ENCODE data around the gene C2orf68.

C2orf68 gene

DNA sequence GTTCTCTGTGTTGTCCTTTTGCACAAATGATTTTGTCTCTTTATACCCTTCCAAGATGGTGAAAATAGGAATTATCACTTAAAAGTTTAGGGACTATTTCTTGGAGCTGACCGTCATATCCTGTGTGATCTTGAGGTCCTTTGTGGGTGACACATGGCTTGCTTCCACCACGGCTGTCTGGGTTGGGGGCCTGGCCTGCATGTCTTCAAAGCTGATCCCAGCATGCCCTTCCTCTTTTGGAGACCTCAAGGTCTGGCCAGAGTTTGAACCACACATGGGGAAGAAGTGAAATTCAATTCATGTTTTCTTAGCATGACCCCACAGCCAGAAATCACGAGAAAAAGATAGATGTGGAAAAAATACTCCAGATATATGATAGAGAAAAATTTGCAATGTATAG, 42.1 kb upstream of the C2orf68 start:
- no peaks in the 10 kb centered on the region for H3K27me3 ChIP-seq (ENCODE audit: control insufficient read depth, low read length)
- no peak overlapping the region for H3K27ac ChIP-seq (ENCODE audit: low read depth, low read length)
- no peaks in the 10 kb centered on the region for H3K79me2 ChIP-seq (ENCODE audit: control insufficient read depth, low read length)
- no peak overlapping the region for H3K4me3 ChIP-seq (ENCODE audit: low read length)
- no peaks in the 10 kb centered on the region for H3K9me3 ChIP-seq (ENCODE audit: control insufficient read depth, insufficient read depth, low read length)
- no peak overlapping the region for H3K4me2 ChIP-seq (ENCODE audit: low read length)
- TF ChIP-seq EZH2phosphoT487 (IDR thresholded peaks at IDR 0.05; ENCODE audit: borderline replicate concordance, low read length) = no peak
- TF ChIP-seq, protein P1, sequence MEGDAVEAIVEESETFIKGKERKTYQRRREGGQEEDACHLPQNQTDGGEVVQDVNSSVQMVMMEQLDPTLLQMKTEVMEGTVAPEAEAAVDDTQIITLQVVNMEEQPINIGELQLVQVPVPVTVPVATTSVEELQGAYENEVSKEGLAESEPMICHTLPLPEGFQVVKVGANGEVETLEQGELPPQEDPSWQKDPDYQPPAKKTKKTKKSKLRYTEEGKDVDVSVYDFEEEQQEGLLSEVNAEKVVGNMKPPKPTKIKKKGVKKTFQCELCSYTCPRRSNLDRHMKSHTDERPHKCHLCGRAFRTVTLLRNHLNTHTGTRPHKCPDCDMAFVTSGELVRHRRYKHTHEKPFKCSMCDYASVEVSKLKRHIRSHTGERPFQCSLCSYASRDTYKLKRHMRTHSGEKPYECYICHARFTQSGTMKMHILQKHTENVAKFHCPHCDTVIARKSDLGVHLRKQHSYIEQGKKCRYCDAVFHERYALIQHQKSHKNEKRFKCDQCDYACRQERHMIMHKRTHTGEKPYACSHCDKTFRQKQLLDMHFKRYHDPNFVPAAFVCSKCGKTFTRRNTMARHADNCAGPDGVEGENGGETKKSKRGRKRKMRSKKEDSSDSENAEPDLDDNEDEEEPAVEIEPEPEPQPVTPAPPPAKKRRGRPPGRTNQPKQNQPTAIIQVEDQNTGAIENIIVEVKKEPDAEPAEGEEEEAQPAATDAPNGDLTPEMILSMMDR (IDR thresholded peaks at IDR 0.05; ENCODE audit: low read depth, low read length, poor library complexity, severe bottlenecking) = no peak
- H3K4me1 ChIP-seq (ENCODE audit: control insufficient read depth, low read length) = no peaks in the 10 kb centered on the region
- H3F3A ChIP-seq (ENCODE audit: control insufficient read depth, insufficient read depth) = no peaks in the 10 kb centered on the region
- H3K9me2 ChIP-seq (replicated peaks; ENCODE audit: control insufficient read depth, low read length) = no peaks in the 10 kb centered on the region
- no peaks in the 10 kb centered on the region for H4K20me1 ChIP-seq (ENCODE audit: control insufficient read depth, insufficient read depth, low read depth, low read length)
- H3K36me3 ChIP-seq (ENCODE audit: control insufficient read depth, low read length) = peaks cover 44% of the 10 kb centered on the region

DNA sequence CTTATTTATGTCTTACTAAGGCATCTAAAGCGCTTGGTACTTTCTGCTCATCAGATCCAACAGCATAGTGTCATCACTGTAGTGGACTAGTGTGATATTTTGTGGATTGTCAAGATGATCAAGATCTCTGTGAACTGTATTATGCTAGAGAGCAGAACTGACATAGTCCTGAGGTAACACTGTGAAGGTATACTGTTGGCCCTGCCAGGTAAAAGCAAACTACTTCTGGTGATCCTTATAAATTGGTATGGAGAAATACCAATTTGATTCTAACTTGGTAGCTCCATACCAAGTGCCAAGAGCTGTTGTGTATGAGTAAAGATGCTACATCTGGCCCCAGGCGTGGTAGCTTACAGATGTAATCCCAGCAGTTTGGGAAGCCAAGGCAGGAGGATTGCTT, 40.2 kb upstream of the C2orf68 start:
- Histone ChIP-seq H3K9me3 (ENCODE audit: control insufficient read depth, insufficient read depth, low read length) (no peaks in the 10 kb centered on the region), H3F3A (ENCODE audit: control insufficient read depth, insufficient read depth) (no peaks in the 10 kb centered on the region), H3K4me3 (ENCODE audit: low read length) (no peak overlapping the region), H3K4me1 (ENCODE audit: control insufficient read depth, low read length) (no peaks in the 10 kb centered on the region), H3K27me3 (ENCODE audit: control insufficient read depth, low read length) (no peaks in the 10 kb centered on the region), H4K20me1 (ENCODE audit: control insufficient read depth, insufficient read depth, low read depth, low read length) (no peaks in the 10 kb centered on the region), H3K36me3 (ENCODE audit: control insufficient read depth, low read length) (peaks cover 63% of the 10 kb centered on the region), H3K79me2 (ENCODE audit: control insufficient read depth, low read length) (no peaks in the 10 kb centered on the region), H3K9me2 (replicated peaks; ENCODE audit: control insufficient read depth, low read length) (no peaks in the 10 kb centered on the region), H3K27ac (ENCODE audit: low read depth, low read length) (no peak overlapping the region), H3K4me2 (ENCODE audit: low read length) (no peak overlapping the region)
- TF ChIP-seq, protein P1 (IDR thresholded peaks at IDR 0.05; ENCODE audit: low read depth, low read length, poor library complexity, severe bottlenecking) = no peak
- no peak for TF ChIP-seq EZH2phosphoT487 (IDR thresholded peaks at IDR 0.05; ENCODE audit: borderline replicate concordance, low read length)

DNA sequence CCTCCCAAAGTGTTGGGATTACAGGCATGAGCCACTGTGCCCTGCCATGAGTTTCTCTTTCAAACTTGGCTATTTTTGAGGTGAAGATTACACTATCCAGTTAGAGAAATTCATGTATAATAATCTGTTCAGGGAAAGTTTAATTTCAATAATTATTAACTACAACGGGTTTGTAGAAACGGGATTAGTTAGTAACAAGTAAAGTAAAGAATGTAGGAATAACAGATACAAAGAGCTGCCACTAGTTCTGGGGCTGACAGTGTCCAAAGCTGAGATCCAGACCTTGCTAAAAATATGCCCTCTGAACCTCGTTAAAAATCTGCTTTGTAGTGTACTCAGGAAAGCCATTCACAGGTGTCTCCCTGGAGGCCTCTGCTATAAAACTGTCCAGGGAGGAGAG, 39.2 kb upstream of the C2orf68 start:
- Histone ChIP-seq H3K27me3 (ENCODE audit: control insufficient read depth, low read length) (no peaks in the 10 kb centered on the region), H3K36me3 (ENCODE audit: control insufficient read depth, low read length) (peaks cover 72% of the 10 kb centered on the region), H3K79me2 (ENCODE audit: control insufficient read depth, low read length) (no peaks in the 10 kb centered on the region), H3K4me2 (ENCODE audit: low read length) (no peak overlapping the region), H3K27ac (ENCODE audit: low read depth, low read length) (no peak overlapping the region), H3K4me3 (ENCODE audit: low read length) (no peak overlapping the region), H3K9me3 (ENCODE audit: control insufficient read depth, insufficient read depth, low read length) (no peaks in the 10 kb centered on the region), H4K20me1 (ENCODE audit: control insufficient read depth, insufficient read depth, low read depth, low read length) (no peaks in the 10 kb centered on the region), H3F3A (ENCODE audit: control insufficient read depth, insufficient read depth) (no peaks in the 10 kb centered on the region), H3K9me2 (replicated peaks; ENCODE audit: control insufficient read depth, low read length) (no peaks in the 10 kb centered on the region), H3K4me1 (ENCODE audit: control insufficient read depth, low read length) (no peaks in the 10 kb centered on the region)
- TF ChIP-seq, protein P1 (IDR thresholded peaks at IDR 0.05; ENCODE audit: low read depth, low read length, poor library complexity, severe bottlenecking) = no peak
- no peak for TF ChIP-seq EZH2phosphoT487 (IDR thresholded peaks at IDR 0.05; ENCODE audit: borderline replicate concordance, low read length)

DNA sequence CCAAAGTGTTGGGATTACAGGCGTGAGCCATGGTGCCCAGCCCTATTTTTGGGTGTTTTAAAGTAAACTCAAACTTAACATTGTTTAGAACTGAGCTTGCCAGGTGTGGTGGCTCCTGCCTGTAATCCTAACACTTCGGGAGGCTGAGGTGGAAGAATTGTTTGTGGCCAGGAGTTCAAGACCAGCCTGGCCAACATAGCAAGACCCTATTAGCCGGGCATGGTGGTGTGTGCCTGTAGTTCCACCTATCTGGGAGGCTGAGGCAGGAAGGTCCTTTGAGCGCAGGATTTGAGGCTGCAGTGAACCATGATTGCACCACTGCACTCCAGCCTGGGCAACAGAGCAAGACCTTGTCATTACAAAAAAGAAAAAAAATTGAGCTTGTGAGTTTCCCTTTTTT, 38.6 kb upstream of the C2orf68 start:
- TF ChIP-seq EZH2phosphoT487 (IDR thresholded peaks at IDR 0.05; ENCODE audit: borderline replicate concordance, low read length) = no peak
- TF ChIP-seq, protein P1 (IDR thresholded peaks at IDR 0.05; ENCODE audit: low read depth, low read length, poor library complexity, severe bottlenecking) = no peak
- Histone ChIP-seq H3K36me3 (ENCODE audit: control insufficient read depth, low read length) (peaks cover 74% of the 10 kb centered on the region), H3K9me3 (ENCODE audit: control insufficient read depth, insufficient read depth, low read length) (no peaks in the 10 kb centered on the region), H3K4me3 (ENCODE audit: low read length) (no peak overlapping the region), H4K20me1 (ENCODE audit: control insufficient read depth, insufficient read depth, low read depth, low read length) (no peaks in the 10 kb centered on the region), H3K4me1 (ENCODE audit: control insufficient read depth, low read length) (no peaks in the 10 kb centered on the region), H3F3A (ENCODE audit: control insufficient read depth, insufficient read depth) (no peaks in the 10 kb centered on the region), H3K79me2 (ENCODE audit: control insufficient read depth, low read length) (no peaks in the 10 kb centered on the region), H3K9me2 (replicated peaks; ENCODE audit: control insufficient read depth, low read length) (no peaks in the 10 kb centered on the region), H3K27ac (ENCODE audit: low read depth, low read length) (no peak overlapping the region), H3K27me3 (ENCODE audit: control insufficient read depth, low read length) (no peaks in the 10 kb centered on the region), H3K4me2 (ENCODE audit: low read length) (no peak overlapping the region)

Measured in DOHH2 (cell line).